Trophoblast cell (in vitro differentiated cells and primary cell): ENCODE data around the gene CCDC27.

Experiments used
- DNase-seq, 2 donors: peaks; one replicate each; pipeline ENCODE4 v3.0.0-alpha.2; 2016
- H2AFZ ChIP-seq: 2 replicates; pipeline ENCODE4 v1.6.1; 2013; ENCODE audit warnings: low read length, moderate library complexity, mild to moderate bottlenecking; ENCODE audit not compliant: insufficient read depth, poor library complexity
- H2AK5ac ChIP-seq: 2 replicates; pipeline ENCODE4 v1.6.1; 2013; ENCODE audit warnings: mild to moderate bottlenecking, low read length
- H2BK120ac ChIP-seq: 2 replicates; pipeline ENCODE4 v1.6.1; 2013; ENCODE audit warnings: low read length, mild to moderate bottlenecking, moderate library complexity; ENCODE audit not compliant: insufficient read depth, poor library complexity
- H2BK12ac ChIP-seq: 2 replicates; pipeline ENCODE4 v1.6.1; 2013; ENCODE audit warnings: mild to moderate bottlenecking, low read length, moderate library complexity
- H2BK5ac ChIP-seq: 2 replicates; pipeline ENCODE4 v1.6.1; 2013; ENCODE audit warnings: low read length, low read depth, moderate library complexity, mild to moderate bottlenecking; ENCODE audit not compliant: poor library complexity
- H3K14ac ChIP-seq: 2 replicates; pipeline ENCODE4 v1.6.1; 2013; ENCODE audit warnings: mild to moderate bottlenecking, low read length
- H3K18ac ChIP-seq: 2 replicates; pipeline ENCODE4 v1.6.1; 2013; ENCODE audit warnings: mild to moderate bottlenecking, low read length
- H3K23ac ChIP-seq: 2 replicates; pipeline ENCODE4 v1.6.1; 2013; ENCODE audit warnings: low read length
- H3K27ac ChIP-seq: 2 replicates; pipeline ENCODE4 v1.5.1; 2013; ENCODE audit warnings: low read depth, mild to moderate bottlenecking, inconsistent platforms, low read length, moderate library complexity
- H3K27me3 ChIP-seq: 2 replicates; pipeline ENCODE4 v1.6.1; 2013; ENCODE audit warnings: inconsistent platforms, mild to moderate bottlenecking, low read length, moderate library complexity; ENCODE audit not compliant: insufficient read depth
- H3K36me3 ChIP-seq, 2 experiments: 1 replicate in 1 of 2; 2 replicates in 1 of 2; pipeline ENCODE4 v1.6.1; 2013; ENCODE audit warnings: low read length in 2 of 2, mild to moderate bottlenecking in 2 of 2, moderate library complexity in 1 of 2; ENCODE audit not compliant: insufficient read depth in 2 of 2, control insufficient read depth in 1 of 2
- H3K4ac ChIP-seq: 2 replicates; pipeline ENCODE4 v1.6.1; 2013; ENCODE audit warnings: low read depth, mild to moderate bottlenecking, low read length, moderate library complexity
- H3K4me1 ChIP-seq, 2 experiments: 1 replicate in 1 of 2; 2 replicates in 1 of 2; pipeline ENCODE4 v1.6.1; 2013; ENCODE audit warnings: low read length in 2 of 2, mild to moderate bottlenecking in 2 of 2, moderate library complexity in 1 of 2; ENCODE audit not compliant: insufficient read depth in 2 of 2, control insufficient read depth in 1 of 2
- H3K4me2 ChIP-seq: 2 replicates; pipeline ENCODE4 v1.6.1; 2013; ENCODE audit warnings: inconsistent platforms, mild to moderate bottlenecking, low read length, moderate library complexity
- H3K4me3 ChIP-seq: 2 replicates; pipeline ENCODE4 v1.5.1; 2013; ENCODE audit warnings: mild to moderate bottlenecking, low read depth, low read length, inconsistent platforms
- H3K79me1 ChIP-seq: one replicate; pipeline ENCODE4 v1.6.1; 2013; ENCODE audit warnings: low read length
- H3K79me2 ChIP-seq: 2 replicates; pipeline ENCODE4 v1.6.1; 2013; ENCODE audit warnings: low read length, mild to moderate bottlenecking; ENCODE audit not compliant: control insufficient read depth, insufficient read depth, poor library complexity
- H3K9ac ChIP-seq: 2 replicates; pipeline ENCODE4 v1.6.1; 2013; ENCODE audit warnings: mild to moderate bottlenecking, low read length
- H3K9me3 ChIP-seq: 2 replicates; pipeline ENCODE4 v1.6.1; 2013; ENCODE audit warnings: low read depth, mild to moderate bottlenecking, control low read depth, inconsistent platforms, low read length; ENCODE audit not compliant: insufficient read depth
- H4K12ac ChIP-seq: 2 replicates; pipeline ENCODE4 v1.6.1; 2013; ENCODE audit warnings: low read depth, mild to moderate bottlenecking, low read length, moderate library complexity
- H4K8ac ChIP-seq: 2 replicates; pipeline ENCODE4 v1.6.1; 2013; ENCODE audit warnings: low read depth, mild to moderate bottlenecking, low read length, moderate library complexity
- H4K91ac ChIP-seq: one replicate; pipeline ENCODE4 v1.6.1; 2013; ENCODE audit warnings: low read depth, mild to moderate bottlenecking, low read length, moderate library complexity
- WGBS: extraction: QIAGEN DNeasy Blood & Tissue Kit; methylation state at CpG from one replicate; pipeline ENCODE4 v1.1.7; 2013; ENCODE audit warnings: missing lambda C conversion rate; ENCODE audit not compliant: insufficient read length, insufficient coverage; ENCODE audit errors: extremely low coverage; 5-methylcytosine and 5-hydroxymethylcytosine counted together

Gene CCDC27

DNA sequence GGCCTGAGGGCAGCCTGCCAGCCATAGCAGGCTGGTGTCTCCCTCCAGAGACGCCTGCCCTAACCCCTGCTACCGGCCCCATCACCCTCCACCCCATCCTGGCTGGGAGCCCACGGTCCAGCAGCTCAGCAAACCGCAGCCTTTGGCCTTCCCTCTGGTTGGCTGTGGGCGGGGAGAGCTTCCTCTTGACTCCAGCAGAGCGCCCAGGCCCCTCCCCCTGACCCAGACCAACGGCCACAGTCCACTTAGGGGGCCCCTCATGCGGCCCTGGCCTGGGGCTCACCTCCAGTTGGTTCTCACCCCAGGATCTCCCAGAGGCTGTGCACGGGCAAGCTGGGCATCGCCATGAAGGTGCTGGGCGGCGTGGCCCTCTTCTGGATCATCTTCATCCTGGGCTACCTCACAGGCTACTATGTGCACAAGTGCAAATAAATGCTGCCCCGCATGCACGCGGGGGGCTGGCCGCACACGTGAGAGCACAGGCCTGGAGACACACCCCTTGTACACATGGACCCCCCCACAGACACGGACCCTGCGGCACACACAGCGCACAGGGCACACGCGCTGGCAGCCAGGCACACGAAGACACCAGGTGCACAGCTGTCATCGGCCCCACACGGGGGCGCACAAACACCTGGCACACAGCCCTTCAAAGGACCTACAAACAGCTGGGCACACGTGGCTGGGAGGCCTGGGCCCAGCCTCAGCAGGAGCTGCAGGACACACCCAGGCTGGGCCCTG, 23.4 kb downstream of the CCDC27 start:
- H3K27ac ChIP-seq = no peak overlapping the region
- H3K4me1 ChIP-seq = peaks cover 18 to 37% of the 10 kb centered on the region in 2 experiments
- H3K4me3 ChIP-seq = no peak overlapping the region
- no peak overlapping the region for H4K91ac ChIP-seq
- no peak overlapping the region for H3K14ac ChIP-seq
- H3K4ac ChIP-seq = no peak overlapping the region
- no peaks in the 10 kb centered on the region for H3K9me3 ChIP-seq
- no peak overlapping the region for H3K18ac ChIP-seq
- no peak overlapping the region for H3K9ac ChIP-seq
- no peak overlapping the region for H2AK5ac ChIP-seq
- no peak overlapping the region for H2BK120ac ChIP-seq
- H3K23ac ChIP-seq = no peak overlapping the region
- H3K4me2 ChIP-seq = no peak overlapping the region
- H2AFZ ChIP-seq = no peak overlapping the region
- H4K8ac ChIP-seq = no peak overlapping the region
- H2BK5ac ChIP-seq = no peak overlapping the region
- no peaks in the 10 kb centered on the region for H3K27me3 ChIP-seq
- WGBS = no CpG with 5 or more reads among the region's 27 CpGs
- H3K79me1 ChIP-seq = peaks cover 7% of the 10 kb centered on the region
- peaks cover 23 to 29% of the 10 kb centered on the region in 2 experiments for H3K36me3 ChIP-seq
- H3K79me2 ChIP-seq = no peaks in the 10 kb centered on the region
- H4K12ac ChIP-seq = no peak overlapping the region
- peak in 1 of 2 donors; percentile 21 for DNase-seq
- H2BK12ac ChIP-seq = no peak overlapping the region

DNA sequence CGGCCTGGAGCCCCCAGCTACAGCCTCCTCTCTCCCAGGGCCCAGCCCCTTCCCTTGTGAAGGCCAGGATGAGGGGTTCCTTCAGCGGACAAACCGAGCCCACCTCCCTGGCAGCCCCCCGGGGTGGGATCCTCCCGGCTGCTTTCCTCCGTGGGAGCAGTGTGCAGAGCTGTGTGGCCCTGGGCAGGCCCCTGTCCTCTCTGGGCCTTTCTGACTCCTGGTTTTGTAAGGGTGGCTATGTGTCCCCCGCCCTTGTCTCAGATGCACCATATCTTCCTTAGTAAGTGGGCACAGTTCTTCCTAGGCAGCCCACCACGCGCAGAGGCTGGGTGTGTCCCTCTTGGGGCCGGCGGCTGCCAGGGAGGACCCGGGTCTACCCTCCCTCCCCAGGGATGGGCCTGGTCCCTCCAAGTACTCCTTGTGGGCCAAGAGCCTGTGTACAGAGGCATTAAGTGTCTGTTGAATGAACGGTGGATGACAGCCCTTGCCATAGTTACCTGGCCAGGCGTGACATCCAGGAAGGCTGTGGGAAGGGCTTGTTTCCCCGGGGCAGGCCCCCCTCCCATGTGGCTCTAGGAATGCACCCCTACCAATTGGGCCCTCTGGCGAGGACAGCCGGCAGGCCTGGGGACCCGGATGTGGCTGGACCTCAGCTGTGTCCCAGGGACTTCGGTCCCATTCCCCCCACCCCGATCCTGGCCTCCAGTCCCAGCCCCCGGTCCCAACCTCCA, 24.1 kb downstream of the CCDC27 start:
- no peaks in the 10 kb centered on the region for H3K9me3 ChIP-seq
- H3K14ac ChIP-seq = no peak overlapping the region
- no CpG with 5 or more reads among the region's 21 CpGs for WGBS
- no peak overlapping the region for H2AFZ ChIP-seq
- no peak overlapping the region for H2BK120ac ChIP-seq
- DNase-seq = no peak
- no peak overlapping the region for H2BK5ac ChIP-seq
- peaks cover 18 to 36% of the 10 kb centered on the region in 2 experiments for H3K4me1 ChIP-seq
- H3K36me3 ChIP-seq = peaks cover 30 to 35% of the 10 kb centered on the region in 2 experiments
- no peak overlapping the region for H3K18ac ChIP-seq
- no peak overlapping the region for H2BK12ac ChIP-seq
- no peak overlapping the region for H4K91ac ChIP-seq
- no peak overlapping the region for H3K23ac ChIP-seq
- peaks cover 7% of the 10 kb centered on the region for H3K79me1 ChIP-seq
- H4K12ac ChIP-seq = no peak overlapping the region
- H4K8ac ChIP-seq = no peak overlapping the region
- no peak overlapping the region for H3K4me3 ChIP-seq
- no peaks in the 10 kb centered on the region for H3K27me3 ChIP-seq
- no peak overlapping the region for H3K9ac ChIP-seq
- H3K4me2 ChIP-seq = no peak overlapping the region
- no peaks in the 10 kb centered on the region for H3K79me2 ChIP-seq
- no peak overlapping the region for H3K27ac ChIP-seq
- H2AK5ac ChIP-seq = no peak overlapping the region
- no peak overlapping the region for H3K4ac ChIP-seq

DNA sequence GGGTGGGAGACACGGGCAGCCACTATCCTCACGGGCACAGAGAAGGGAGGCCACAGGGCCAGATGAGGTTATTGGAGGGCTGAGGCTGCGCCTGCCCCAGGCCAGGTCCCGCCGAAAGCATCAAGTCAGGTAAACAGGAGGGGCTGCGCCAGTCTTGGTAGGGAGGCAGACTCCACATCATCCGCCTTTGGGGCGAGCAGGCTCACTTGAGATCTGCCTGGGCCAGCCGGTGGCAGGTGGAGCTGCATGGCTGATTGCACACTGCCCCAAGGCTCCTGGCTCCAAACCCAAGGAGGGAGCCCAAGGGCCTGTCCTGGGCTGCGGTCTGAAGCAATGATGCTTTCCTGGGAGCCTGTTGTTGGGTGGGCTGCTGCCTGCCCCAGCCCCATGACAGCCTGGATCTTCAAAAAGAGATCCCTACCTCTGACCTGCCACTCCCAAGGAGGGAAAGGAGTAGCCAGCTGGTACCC, 24.9 kb downstream of the CCDC27 start:
- Histone ChIP-seq H3K23ac (no peak overlapping the region), H3K9me3 (no peaks in the 10 kb centered on the region), H4K91ac (no peak overlapping the region), H3K27me3 (no peaks in the 10 kb centered on the region), H2BK5ac (no peak overlapping the region), H3K79me1 (peaks cover 4% of the 10 kb centered on the region), H3K36me3 (peaks cover 36 to 42% of the 10 kb centered on the region in 2 experiments), H3K4me3 (no peak overlapping the region), H3K27ac (no peak overlapping the region), H3K4me1 (peaks cover 13 to 29% of the 10 kb centered on the region in 2 experiments), H3K14ac (no peak overlapping the region), H2BK12ac (no peak overlapping the region), H2AK5ac (no peak overlapping the region), H2BK120ac (no peak overlapping the region), H3K79me2 (no peaks in the 10 kb centered on the region), H4K12ac (no peak overlapping the region), H4K8ac (no peak overlapping the region), H3K4ac (no peak overlapping the region), H2AFZ (no peak overlapping the region), H3K18ac (no peak overlapping the region), H3K4me2 (no peak overlapping the region), H3K9ac (no peak overlapping the region)
- no CpG with 5 or more reads among the region's 10 CpGs for WGBS
- no peak for DNase-seq

DNA sequence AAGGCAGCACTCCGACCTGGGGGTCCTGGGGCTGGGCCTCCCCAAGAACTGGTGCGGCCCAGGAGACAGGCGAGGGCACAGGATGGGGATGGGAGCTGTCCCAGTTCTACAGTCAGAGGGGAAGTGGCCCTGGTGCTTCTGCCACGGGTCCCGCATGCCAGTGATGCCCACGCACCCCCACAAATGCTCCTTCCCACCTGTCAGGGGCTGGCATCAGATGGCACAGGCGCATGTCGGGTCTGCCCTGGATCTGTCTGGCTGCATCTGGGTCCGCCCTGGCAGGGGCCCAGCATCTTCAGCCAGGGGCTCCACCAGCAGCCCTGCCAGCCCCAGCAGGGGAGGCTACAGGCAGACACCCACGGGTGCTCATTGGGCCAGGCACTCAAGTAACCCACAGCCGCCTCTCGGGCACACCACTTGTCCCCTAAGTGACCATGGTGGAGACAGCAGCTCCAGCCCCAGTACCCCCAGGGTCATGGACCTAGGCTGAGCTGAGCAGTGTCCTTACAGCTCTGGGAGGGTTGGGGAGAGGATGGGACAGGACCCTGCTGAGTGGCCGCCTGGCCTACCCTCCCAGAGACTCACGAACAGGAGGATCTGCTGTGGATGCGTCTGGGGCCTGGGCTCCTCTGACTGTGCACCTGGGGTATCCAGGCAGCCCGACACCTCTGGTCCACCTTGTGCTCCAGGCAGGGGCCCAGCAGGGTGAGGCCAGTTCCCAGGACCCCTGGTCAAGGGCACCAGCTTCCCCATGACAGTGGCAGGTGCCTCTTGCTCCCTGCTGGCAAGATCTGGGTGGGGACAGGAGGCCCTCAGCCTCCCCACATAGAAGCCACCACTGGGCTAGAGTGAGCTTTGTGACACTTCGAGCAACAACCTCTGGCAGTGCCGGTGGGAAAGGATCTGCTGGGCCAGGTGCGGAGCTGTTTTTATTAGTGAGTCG, 25.7 kb downstream of the CCDC27 start:
- no peak overlapping the region for H2BK12ac ChIP-seq
- H3K23ac ChIP-seq = no peak overlapping the region
- no peak for DNase-seq
- H3K4me2 ChIP-seq = no peak overlapping the region
- no peak overlapping the region for H2BK5ac ChIP-seq
- no CpG with 5 or more reads among the region's 20 CpGs for WGBS
- H3K36me3 ChIP-seq = peaks cover 45 to 50% of the 10 kb centered on the region in 2 experiments
- no peak overlapping the region for H3K4ac ChIP-seq
- no peak overlapping the region for H3K14ac ChIP-seq
- H3K9ac ChIP-seq = no peak overlapping the region
- H3K27ac ChIP-seq = no peak overlapping the region
- no peaks in the 10 kb centered on the region for H3K79me2 ChIP-seq
- H4K91ac ChIP-seq = no peak overlapping the region
- H3K4me1 ChIP-seq = peaks cover 12 to 26% of the 10 kb centered on the region in 2 experiments
- no peaks in the 10 kb centered on the region for H3K9me3 ChIP-seq
- H2AK5ac ChIP-seq = no peak overlapping the region
- H3K18ac ChIP-seq = no peak overlapping the region
- no peaks in the 10 kb centered on the region for H3K27me3 ChIP-seq
- no peak overlapping the region for H3K4me3 ChIP-seq
- H4K8ac ChIP-seq = no peak overlapping the region
- H2AFZ ChIP-seq = no peak overlapping the region
- no peak overlapping the region for H2BK120ac ChIP-seq
- no peaks in the 10 kb centered on the region for H3K79me1 ChIP-seq
- no peak overlapping the region for H4K12ac ChIP-seq
